Ovary (tissue), 3 donors: ENCODE data around the gene BPTF.

Experiments used
- EP300 ChIP-seq: sonication (generic); formaldehyde crosslinking; IDR thresholded peaks from one replicate; pipeline ENCODE4 v1.6.1; 2017; ENCODE audit warnings: antibody characterized with exemption
- POLR2A ChIP-seq: fragments of 450-650 bp; IDR thresholded peaks from one replicate; pipeline ENCODE4 v1.6.1; 2017; ENCODE audit warnings: antibody characterized with exemption, mild to moderate bottlenecking, moderate library complexity
- TF ChIP-seq, protein P1 (sequence below), 3 donors: fragments of 450-650 bp in 2 of 3; fragments of 200-600 bp in 1 of 3; IDR thresholded peaks; one replicate each; pipeline versions ENCODE4 v1.5.1 to v1.8.0; 2016 to 2022; ENCODE audit warnings: antibody characterized with exemption in 3 of 3, mild to moderate bottlenecking in 1 of 3
- donor health status: DM: no; HTN: no; CAD: no.

DNA sequence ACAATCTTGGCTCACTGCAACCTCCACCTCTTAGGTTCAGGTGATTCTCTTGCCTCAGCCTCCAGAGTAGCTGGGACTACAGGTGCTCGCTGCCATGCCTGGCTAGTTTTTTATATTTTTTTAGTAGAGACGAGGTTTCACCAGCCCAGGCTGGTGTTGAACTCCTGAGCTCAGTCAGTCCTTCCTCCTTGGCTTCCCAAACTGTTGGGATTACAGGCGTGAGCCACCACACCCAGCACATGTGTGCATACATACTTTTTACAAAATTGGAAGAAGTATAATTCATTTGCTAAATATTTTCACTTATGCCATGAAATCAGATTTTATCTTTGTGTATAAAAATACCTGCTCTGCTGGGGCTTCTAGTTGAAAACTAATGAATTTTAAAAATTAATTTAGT lies 13.2 kb downstream of the BPTF start:
- TF ChIP-seq POLR2A = no peak
- TF ChIP-seq, protein P1, sequence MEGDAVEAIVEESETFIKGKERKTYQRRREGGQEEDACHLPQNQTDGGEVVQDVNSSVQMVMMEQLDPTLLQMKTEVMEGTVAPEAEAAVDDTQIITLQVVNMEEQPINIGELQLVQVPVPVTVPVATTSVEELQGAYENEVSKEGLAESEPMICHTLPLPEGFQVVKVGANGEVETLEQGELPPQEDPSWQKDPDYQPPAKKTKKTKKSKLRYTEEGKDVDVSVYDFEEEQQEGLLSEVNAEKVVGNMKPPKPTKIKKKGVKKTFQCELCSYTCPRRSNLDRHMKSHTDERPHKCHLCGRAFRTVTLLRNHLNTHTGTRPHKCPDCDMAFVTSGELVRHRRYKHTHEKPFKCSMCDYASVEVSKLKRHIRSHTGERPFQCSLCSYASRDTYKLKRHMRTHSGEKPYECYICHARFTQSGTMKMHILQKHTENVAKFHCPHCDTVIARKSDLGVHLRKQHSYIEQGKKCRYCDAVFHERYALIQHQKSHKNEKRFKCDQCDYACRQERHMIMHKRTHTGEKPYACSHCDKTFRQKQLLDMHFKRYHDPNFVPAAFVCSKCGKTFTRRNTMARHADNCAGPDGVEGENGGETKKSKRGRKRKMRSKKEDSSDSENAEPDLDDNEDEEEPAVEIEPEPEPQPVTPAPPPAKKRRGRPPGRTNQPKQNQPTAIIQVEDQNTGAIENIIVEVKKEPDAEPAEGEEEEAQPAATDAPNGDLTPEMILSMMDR (IDR thresholded peaks at IDR 0.05) = no peak
- TF ChIP-seq EP300 = no peak
